H9 (cell line): Measurements from ENCODE around the gene PRMT2. TPM values are rescaled to one million over a fixed set of nuclear protein-coding genes. Genes with fewer than 3 reads are reported as not detected.

Experiments
- DNase-seq: peaks from one replicate; pipeline ENCODE4 v3.0.0-alpha.2; 2017
- H2AFZ ChIP-seq: one replicate; pipeline ENCODE4 v1.6.1; 2013; ENCODE audit warnings: mild to moderate bottlenecking, low read length, control low read depth, moderate library complexity
- H2AK5ac ChIP-seq: 2 replicates; pipeline ENCODE4 v1.6.1; 2013; ENCODE audit warnings: low read length, control low read depth, mixed read lengths; ENCODE audit not compliant: insufficient read length
- H2BK120ac ChIP-seq: one replicate; pipeline ENCODE4 v1.6.1; 2013; ENCODE audit warnings: low read depth, mild to moderate bottlenecking, low read length, control low read depth, inconsistent platforms; ENCODE audit not compliant: poor library complexity, severe bottlenecking
- H2BK12ac ChIP-seq: 2 replicates; pipeline ENCODE4 v1.6.1; 2013; ENCODE audit warnings: low read length, control low read depth, mixed read lengths, low read depth; ENCODE audit not compliant: insufficient read length
- H2BK15ac ChIP-seq: 2 replicates; pipeline ENCODE4 v1.6.1; 2013; ENCODE audit warnings: low read depth, low read length, control low read depth
- H2BK20ac ChIP-seq: one replicate; pipeline ENCODE4 v1.6.1; 2013; ENCODE audit warnings: low read depth, mild to moderate bottlenecking, low read length, control low read depth, inconsistent platforms; ENCODE audit not compliant: poor library complexity, severe bottlenecking
- H2BK5ac ChIP-seq: 2 replicates; pipeline ENCODE4 v1.6.1; 2013; ENCODE audit warnings: low read length, control low read depth, mixed read lengths; ENCODE audit not compliant: insufficient read length
- H3K14ac ChIP-seq: 2 replicates; pipeline ENCODE4 v1.6.1; 2013; ENCODE audit warnings: low read length, control low read depth; ENCODE audit not compliant: insufficient read depth
- H3K18ac ChIP-seq: 2 replicates; pipeline ENCODE4 v1.6.1; 2013; ENCODE audit warnings: low read depth, mild to moderate bottlenecking, mixed read lengths, low read length, control low read depth; ENCODE audit not compliant: insufficient read length
- H3K23ac ChIP-seq: 2 replicates; pipeline ENCODE4 v1.6.1; 2013; ENCODE audit warnings: low read length, control low read depth, mixed read lengths, low read depth; ENCODE audit not compliant: insufficient read length
- H3K23me2 ChIP-seq: 2 replicates; pipeline ENCODE4 v1.6.1; 2013; ENCODE audit warnings: low read depth, mild to moderate bottlenecking, mixed read lengths, low read length, control low read depth; ENCODE audit not compliant: insufficient read length, poor library complexity, severe bottlenecking
- H3K27ac ChIP-seq: 2 replicates; pipeline ENCODE4 v1.5.1; 2013; ENCODE audit warnings: low read length, control low read depth, mixed read lengths, low read depth; ENCODE audit not compliant: insufficient read length
- H3K27me3 ChIP-seq: 2 replicates; pipeline ENCODE4 v1.6.1; 2013; ENCODE audit warnings: low read length, control low read depth, inconsistent platforms; ENCODE audit not compliant: insufficient read depth
- H3K4ac ChIP-seq: 2 replicates; pipeline ENCODE4 v1.6.1; 2013; ENCODE audit warnings: low read depth, mild to moderate bottlenecking, control low read depth, inconsistent platforms, low read length, moderate library complexity
- H3K4me1 ChIP-seq: 2 replicates; pipeline ENCODE4 v1.6.1; 2013; ENCODE audit warnings: low read length, control low read depth, inconsistent platforms; ENCODE audit not compliant: insufficient read depth
- H3K4me2 ChIP-seq: 2 replicates; pipeline ENCODE4 v1.6.1; 2013; ENCODE audit warnings: low read length, control low read depth, mixed read lengths; ENCODE audit not compliant: insufficient read length, insufficient read depth
- H3K56ac ChIP-seq: 2 replicates; pipeline ENCODE4 v1.6.1; 2013; ENCODE audit warnings: low read depth, mild to moderate bottlenecking, mixed read lengths, low read length, control low read depth; ENCODE audit not compliant: insufficient read length
- H3K79me1 ChIP-seq: 2 replicates; pipeline ENCODE4 v1.6.1; 2013; ENCODE audit warnings: low read depth, mild to moderate bottlenecking, moderate library complexity, low read length, control low read depth, inconsistent platforms; ENCODE audit not compliant: insufficient read depth, poor library complexity, severe bottlenecking
- H3K79me2 ChIP-seq: 2 replicates; pipeline ENCODE4 v1.6.1; 2013; ENCODE audit warnings: low read length, control low read depth, inconsistent platforms; ENCODE audit not compliant: insufficient read depth
- H3K9ac ChIP-seq: 2 replicates; pipeline ENCODE4 v1.6.1; 2013; ENCODE audit warnings: low read length, control low read depth, mixed read lengths; ENCODE audit not compliant: insufficient read length; ENCODE audit errors: extremely low read depth
- H3K9me3 ChIP-seq: one replicate; pipeline ENCODE4 v1.6.1; 2013; ENCODE audit warnings: low read depth, low read length, inconsistent platforms; ENCODE audit not compliant: control insufficient read depth
- H3T11ph ChIP-seq: one replicate; pipeline ENCODE4 v1.6.1; 2013; ENCODE audit warnings: mild to moderate bottlenecking, low read length, control low read depth, inconsistent platforms
- H4K20me1 ChIP-seq: one replicate; pipeline ENCODE4 v1.6.1; 2013; ENCODE audit not compliant: control insufficient read depth, insufficient read length, insufficient read depth
- H4K5ac ChIP-seq: 2 replicates; pipeline ENCODE4 v1.6.1; 2013; ENCODE audit warnings: low read depth, mild to moderate bottlenecking, mixed read lengths, low read length, control low read depth; ENCODE audit not compliant: insufficient read length
- H4K8ac ChIP-seq: replicated peaks from 2 replicates; pipeline ENCODE4 v1.6.1; 2013; ENCODE audit warnings: low read length, control low read depth, mixed read lengths, low read depth; ENCODE audit not compliant: insufficient read length
- H4K91ac ChIP-seq: 2 replicates; pipeline ENCODE4 v1.6.1; 2013; ENCODE audit warnings: low read depth, mild to moderate bottlenecking, moderate library complexity, mixed read lengths, low read length, control low read depth; ENCODE audit not compliant: insufficient read length
- H3K27ac Mint-ChIP-seq, 3 experiments: 2 replicates in 2 of 3; 3 replicates in 1 of 3; pipeline ENCODE4 v1.8.0; 2020 to 2021; ENCODE audit warnings: mixed read lengths in 3 of 3, mild to moderate bottlenecking in 1 of 3, moderate library complexity in 1 of 3
- H3K27me3 Mint-ChIP-seq: 2 replicates; pipeline ENCODE4 v1.8.0; 2021; ENCODE audit warnings: low read depth, mild to moderate bottlenecking, moderate library complexity, mixed read lengths
- H3K36me3 Mint-ChIP-seq, 3 experiments: 2 replicates in 2 of 3; 3 replicates in 1 of 3; pipeline ENCODE4 v1.8.0; 2020 to 2021; ENCODE audit warnings: low read depth in 3 of 3, mixed read lengths in 3 of 3; ENCODE audit not compliant: insufficient read depth in 1 of 3
- H3K4me1 Mint-ChIP-seq, 2 experiments: 2 replicates each; pipeline ENCODE4 v1.8.0; 2020; ENCODE audit warnings: mixed read lengths in 2 of 2
- H3K4me3 Mint-ChIP-seq, 2 experiments: 2 replicates in 1 of 2; 3 replicates in 1 of 2; pipeline ENCODE4 v1.8.0; 2020 to 2021; ENCODE audit warnings: mild to moderate bottlenecking in 2 of 2, mixed read lengths in 2 of 2, moderate library complexity in 1 of 2
- H3K9me3 Mint-ChIP-seq, 2 experiments: 2 replicates in 1 of 2; 3 replicates in 1 of 2; pipeline ENCODE4 v1.8.0; 2020; ENCODE audit warnings: mild to moderate bottlenecking in 2 of 2, mixed read lengths in 2 of 2, moderate library complexity in 1 of 2
- CTCF ChIP-seq: fragments of 200-600 bp; sonication (generic); conservative IDR thresholded peaks from 3 replicates; pipeline ENCODE4 v1.8.0; 2021; ENCODE audit warnings: antibody characterized with exemption, mild to moderate bottlenecking
- WGBS: extraction: QIAGEN DNeasy Blood & Tissue Kit; methylation state at CpG from one replicate; pipeline ENCODE4 v1.1.7; 2013; ENCODE audit warnings: missing lambda C conversion rate, low lambda C conversion rate, mixed read lengths; ENCODE audit not compliant: insufficient read length; ENCODE audit errors: extremely low coverage; 5-methylcytosine and 5-hydroxymethylcytosine counted together
- total RNA-seq: library from RNA; stranded (reverse); gene quantifications from 2 replicates; pipeline ENCODE4 v1.2.1, GENCODE V29; 2021

Gene PRMT2
- total RNA-seq, 1 experiment from 2014 or later = 53.7 TPM

DNA sequence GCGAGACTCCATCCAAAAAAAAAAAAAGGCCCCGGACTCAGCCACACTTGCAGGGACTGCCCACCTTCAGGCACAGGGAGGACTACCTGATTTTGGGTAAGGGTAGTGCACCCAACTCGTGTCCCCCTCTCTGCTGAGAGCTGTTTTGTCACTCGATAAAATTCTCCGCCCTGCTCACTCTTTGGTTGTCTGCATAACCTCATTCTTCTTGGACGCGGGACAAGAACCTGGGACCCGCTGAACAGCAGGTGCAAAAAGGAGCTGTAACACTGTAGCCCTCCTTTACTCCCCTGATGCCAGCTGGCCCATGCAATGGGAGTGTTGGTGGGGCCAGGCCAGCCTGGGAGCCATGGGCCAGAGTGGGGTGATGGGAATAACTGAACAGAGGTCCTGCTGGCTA lies 41.2 kb upstream of the PRMT2 start:
- no peaks in the 10 kb centered on the region for H3K4me1 Mint-ChIP-seq
- H3K56ac ChIP-seq = no peak overlapping the region
- no peak overlapping the region for H3K23ac ChIP-seq
- no peak overlapping the region for H3K4me2 ChIP-seq
- DNase-seq = no peak
- H3K27ac Mint-ChIP-seq = no peak overlapping the region
- no peak overlapping the region for H3K14ac ChIP-seq
- no CpG with 5 or more reads among the region's 8 CpGs for WGBS
- H3K9me3 Mint-ChIP-seq = peaks cover 46 to 49% of the 10 kb centered on the region in 2 experiments
- TF ChIP-seq CTCF = no peak
- H3K27me3 ChIP-seq = no peaks in the 10 kb centered on the region; the same call in 1 of the 2 replicates
- H3K36me3 Mint-ChIP-seq = peaks cover 6 to 24% (median 17%) of the 10 kb centered on the region in 3 experiments
- H4K5ac ChIP-seq = no peak overlapping the region
- no peaks in the 10 kb centered on the region for H3K79me1 ChIP-seq
- H2BK12ac ChIP-seq = no peak overlapping the region
- H3K4ac ChIP-seq = no peak overlapping the region
- H4K20me1 ChIP-seq = no peaks in the 10 kb centered on the region
- no peak overlapping the region for H2BK15ac ChIP-seq
- H3K23me2 ChIP-seq = no peaks in the 10 kb centered on the region
- no peak overlapping the region for H3T11ph ChIP-seq
- no peaks in the 10 kb centered on the region for H3K79me2 ChIP-seq
- no peak overlapping the region for H4K91ac ChIP-seq
- H3K4me1 ChIP-seq = no peaks in the 10 kb centered on the region
- H2BK5ac ChIP-seq = no peak overlapping the region
- no peak overlapping the region for H4K8ac ChIP-seq
- no peak overlapping the region for H2AFZ ChIP-seq
- no peak overlapping the region for H2BK120ac ChIP-seq
- no peak overlapping the region for H2BK20ac ChIP-seq
- no peak overlapping the region for H3K9ac ChIP-seq
- peaks cover 19% of the 10 kb centered on the region for H3K9me3 ChIP-seq
- no peak overlapping the region for H2AK5ac ChIP-seq
- no peak overlapping the region for H3K18ac ChIP-seq
- peaks cover 19% of the 10 kb centered on the region for H3K27me3 Mint-ChIP-seq
- no peak overlapping the region for H3K27ac ChIP-seq
- no peak overlapping the region for H3K4me3 Mint-ChIP-seq
